A673 (cell line): ENCODE data around the gene NPAS2. TPM values are rescaled to one million over a fixed set of nuclear protein-coding genes. Genes with fewer than 3 reads are reported as not detected.

ENCODE experiments used
- BruUV-seq: library from RNA; stranded (reverse); fragments of 400-500 nt; replicated peaks from 2 replicates; lab custom pipeline; 2021; lab: Mats Ljungman, UMichigan
- CTCF ChIA-PET: fragments of 300-600 bp; sonication (Branson Sonifier 250); formaldehyde crosslinking; loops from one replicate; lab custom pipeline; 2022; ENCODE audit warnings: antibody characterized with exemption; lab: Charles Lee
- POLR2A ChIA-PET: fragments of 300-600 bp; sonication (Branson Sonifier 250); formaldehyde crosslinking; loops from one replicate; lab custom pipeline; 2022; ENCODE audit warnings: antibody characterized with exemption; ENCODE audit not compliant: low non-redundant PET; lab: Charles Lee
- DNase-seq: peaks from one replicate; pipeline ENCODE4 v3.0.0-alpha.2; 2015; ENCODE audit warnings: low spot score
- H3K27ac ChIP-seq: fragments of 200-600 bp; sonication (generic); 2 replicates; pipeline ENCODE4 v1.5.1; 2016; ENCODE audit warnings: mixed run types, low read depth, mild to moderate bottlenecking, mixed read lengths, antibody characterized with exemption, low read length; ENCODE audit not compliant: poor library complexity, severe bottlenecking
- H3K27me3 ChIP-seq: fragments of 200-600 bp; sonication (generic); replicated peaks from 2 replicates; pipeline ENCODE4 v1.6.1; 2017; ENCODE audit warnings: mixed run types, low read depth, mild to moderate bottlenecking, mixed read lengths, antibody characterized with exemption, low read length; ENCODE audit not compliant: insufficient read depth, poor library complexity
- H3K36me3 ChIP-seq: fragments of 200-600 bp; sonication (generic); 2 replicates; pipeline ENCODE4 v1.6.1; 2016; ENCODE audit warnings: mixed run types, mild to moderate bottlenecking, mixed read lengths, antibody characterized with exemption, low read length; ENCODE audit not compliant: insufficient read depth, poor library complexity, severe bottlenecking
- H3K4me1 ChIP-seq: fragments of 200-600 bp; sonication (generic); 2 replicates; pipeline ENCODE4 v1.6.1; 2017; ENCODE audit warnings: mixed run types, mild to moderate bottlenecking, mixed read lengths, antibody characterized with exemption, low read length; ENCODE audit not compliant: insufficient read depth, poor library complexity, severe bottlenecking
- H3K4me3 ChIP-seq: fragments of 200-600 bp; sonication (generic); 2 replicates; pipeline ENCODE4 v1.5.1; 2016; ENCODE audit warnings: low read depth, mixed run types, mild to moderate bottlenecking, mixed read lengths, low read length; ENCODE audit not compliant: poor library complexity, severe bottlenecking
- H3K9me3 ChIP-seq: fragments of 200-600 bp; sonication (generic); 2 replicates; pipeline ENCODE4 v1.6.1; 2016; ENCODE audit warnings: mixed run types, low read depth, mild to moderate bottlenecking, mixed read lengths, antibody characterized with exemption, low read length; ENCODE audit not compliant: poor library complexity, severe bottlenecking
- EZH2 ChIP-seq: fragments of 200-600 bp; sonication (generic); IDR thresholded peaks from 2 replicates; pipeline ENCODE4 v1.6.1; 2017; ENCODE audit warnings: borderline replicate concordance, low read depth, mild to moderate bottlenecking, mixed read lengths, antibody characterized with exemption, low read length; ENCODE audit not compliant: poor library complexity, severe bottlenecking
- intact Hi-C: fragments of 100-400 bp; cut with micrococcal nuclease; formaldehyde crosslinking; loops from one replicate; pipeline ENCODE4 v1.10.0; 2022; ENCODE audit not compliant: unreplicated experiment
- total RNA-seq: library from RNA; stranded (reverse); gene quantifications from 2 replicates; pipeline ENCODE4 v1.2.3, GENCODE V29; 2021
- TF ChIP-seq, protein P1 (sequence below): fragments of 300-800, 200-600 bp; sonication (generic); conservative IDR thresholded peaks from 2 replicates; pipeline ENCODE4 v1.5.1; 2017; ENCODE audit warnings: low read depth, mild to moderate bottlenecking, antibody characterized with exemption, low read length, moderate library complexity, mixed read lengths

The NPAS2 gene
- total RNA-seq, 1 experiment from 2014 or later: 9.4 TPM

DNA sequence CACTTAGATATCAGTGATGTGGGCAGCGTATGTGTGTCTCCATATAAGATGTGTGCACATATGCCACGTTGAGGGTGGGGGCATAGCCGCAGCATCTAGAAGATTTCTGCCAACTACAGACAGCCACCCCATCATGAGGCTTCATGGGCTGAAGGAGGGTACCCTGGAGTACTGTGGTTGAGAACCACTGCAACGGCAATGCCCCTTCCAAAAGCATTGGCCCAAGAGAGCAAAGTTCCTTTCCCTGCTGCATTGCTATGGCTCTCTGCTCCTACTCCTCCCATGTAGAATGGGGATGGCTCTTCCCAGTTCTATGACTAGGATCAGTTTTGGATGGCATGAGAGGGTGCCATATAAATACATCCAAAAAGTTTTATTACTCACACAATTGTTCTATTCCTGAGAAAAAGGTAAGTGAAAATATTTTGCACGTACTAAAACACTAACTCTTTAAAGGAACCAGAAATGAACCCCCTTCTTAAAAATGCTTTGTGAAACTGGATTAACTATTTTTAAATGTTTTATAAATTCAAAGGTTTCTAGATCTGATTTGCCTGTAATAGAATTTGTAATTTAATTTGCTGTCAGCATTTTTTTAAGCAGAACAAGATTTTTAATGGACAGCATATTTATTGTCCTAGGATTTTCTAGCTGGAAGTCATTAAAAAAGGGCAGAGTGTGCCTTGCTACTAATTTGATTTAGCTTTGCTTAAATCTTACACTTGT is 177.7 kb downstream of the NPAS2 start:
- ChIA-PET POLR2A (no interaction called here), CTCF (no interaction called here)
- H3K9me3 ChIP-seq: no peaks in the 10 kb centered on the region
- no peaks in the 10 kb centered on the region for H3K4me1 ChIP-seq
- H3K27ac ChIP-seq: no peak overlapping the region
- intact Hi-C loops: no loop called here
- DNase-seq: no peak
- no peaks in the 10 kb centered on the region for H3K27me3 ChIP-seq
- TF ChIP-seq, protein P1, sequence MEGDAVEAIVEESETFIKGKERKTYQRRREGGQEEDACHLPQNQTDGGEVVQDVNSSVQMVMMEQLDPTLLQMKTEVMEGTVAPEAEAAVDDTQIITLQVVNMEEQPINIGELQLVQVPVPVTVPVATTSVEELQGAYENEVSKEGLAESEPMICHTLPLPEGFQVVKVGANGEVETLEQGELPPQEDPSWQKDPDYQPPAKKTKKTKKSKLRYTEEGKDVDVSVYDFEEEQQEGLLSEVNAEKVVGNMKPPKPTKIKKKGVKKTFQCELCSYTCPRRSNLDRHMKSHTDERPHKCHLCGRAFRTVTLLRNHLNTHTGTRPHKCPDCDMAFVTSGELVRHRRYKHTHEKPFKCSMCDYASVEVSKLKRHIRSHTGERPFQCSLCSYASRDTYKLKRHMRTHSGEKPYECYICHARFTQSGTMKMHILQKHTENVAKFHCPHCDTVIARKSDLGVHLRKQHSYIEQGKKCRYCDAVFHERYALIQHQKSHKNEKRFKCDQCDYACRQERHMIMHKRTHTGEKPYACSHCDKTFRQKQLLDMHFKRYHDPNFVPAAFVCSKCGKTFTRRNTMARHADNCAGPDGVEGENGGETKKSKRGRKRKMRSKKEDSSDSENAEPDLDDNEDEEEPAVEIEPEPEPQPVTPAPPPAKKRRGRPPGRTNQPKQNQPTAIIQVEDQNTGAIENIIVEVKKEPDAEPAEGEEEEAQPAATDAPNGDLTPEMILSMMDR: no peak
- no peak for TF ChIP-seq EZH2
- BruUV-seq: no TSS peak
- peaks cover under 1% of the 10 kb centered on the region for H3K36me3 ChIP-seq
- H3K4me3 ChIP-seq: no peak overlapping the region

DNA sequence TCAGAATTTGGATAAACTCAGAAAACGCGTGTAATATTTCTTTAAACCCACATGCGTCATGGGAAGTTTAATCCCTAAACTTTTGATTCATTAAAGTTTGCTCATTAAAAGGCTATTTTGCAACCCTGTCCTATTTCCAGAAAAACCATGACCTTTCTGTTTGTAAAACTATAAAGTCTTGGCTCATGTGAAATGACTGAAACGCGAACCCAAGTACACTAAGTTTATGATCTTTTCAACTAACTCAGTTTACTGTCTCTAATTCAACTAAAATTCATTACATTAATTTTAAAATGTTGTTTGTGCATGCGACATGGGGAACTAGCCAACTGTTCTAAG is 178.3 kb downstream of the NPAS2 start:
- Histone ChIP-seq H3K4me1 (no peaks in the 10 kb centered on the region), H3K4me3 (no peak overlapping the region), H3K27ac (no peak overlapping the region), H3K36me3 (peaks cover 6% of the 10 kb centered on the region), H3K9me3 (no peaks in the 10 kb centered on the region), H3K27me3 (no peaks in the 10 kb centered on the region)
- TF ChIP-seq, protein P1: no peak
- no peak for TF ChIP-seq EZH2
- POLR2A ChIA-PET: no interaction called here
- CTCF ChIA-PET: no interaction called here
- intact Hi-C loops: no loop called here
- no peak for DNase-seq
- BruUV-seq: no TSS peak

DNA sequence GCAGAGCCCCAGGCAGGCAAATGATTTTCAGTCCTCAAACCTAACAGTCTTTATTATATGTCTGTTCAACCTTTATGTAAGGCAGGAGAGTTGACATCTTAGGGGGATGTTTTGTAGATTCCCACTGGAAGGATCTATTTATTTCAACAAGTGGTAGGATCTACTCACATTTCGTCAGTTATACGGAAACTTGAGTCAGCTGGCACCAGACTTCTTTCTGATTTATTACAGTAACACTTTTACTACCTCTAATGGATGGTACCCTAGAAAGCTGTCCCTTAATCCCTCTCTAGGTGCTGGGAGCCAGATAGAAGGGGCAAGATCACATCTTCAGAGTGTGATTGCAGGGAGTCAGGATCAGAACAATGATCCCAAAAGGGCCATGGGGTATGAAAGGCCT is 180.1 kb downstream of the NPAS2 start:
- Histone ChIP-seq H3K27me3 (no peaks in the 10 kb centered on the region), H3K36me3 (peaks cover 24% of the 10 kb centered on the region), H3K4me1 (peaks cover 14% of the 10 kb centered on the region), H3K4me3 (no peak overlapping the region), H3K9me3 (no peaks in the 10 kb centered on the region), H3K27ac (no peak overlapping the region)
- intact Hi-C loops: no loop called here
- POLR2A ChIA-PET: no interaction called here
- CTCF ChIA-PET: no interaction called here
- BruUV-seq: no TSS peak
- TF ChIP-seq, protein P1: no peak
- TF ChIP-seq EZH2: no peak
- no peak for DNase-seq
